DOHH2 (cell line): ENCODE data around the gene ADAMTS2.

Experiments used
- EZH2phosphoT487 ChIP-seq: fragments of 200-600 bp; sonication (generic); IDR thresholded peaks from 2 replicates; pipeline ENCODE4 v1.6.1; 2017; ENCODE audit warnings: borderline replicate concordance, mild to moderate bottlenecking, antibody characterized with exemption, low read length, moderate library complexity, mixed read lengths
- TF ChIP-seq, protein P1 (sequence below): fragments of 200-600 bp; sonication (generic); IDR thresholded peaks from one replicate; pipeline ENCODE4 v1.5.1; 2014; ENCODE audit warnings: antibody characterized with exemption, mild to moderate bottlenecking, low read depth, low read length; ENCODE audit not compliant: poor library complexity, severe bottlenecking

DNA sequence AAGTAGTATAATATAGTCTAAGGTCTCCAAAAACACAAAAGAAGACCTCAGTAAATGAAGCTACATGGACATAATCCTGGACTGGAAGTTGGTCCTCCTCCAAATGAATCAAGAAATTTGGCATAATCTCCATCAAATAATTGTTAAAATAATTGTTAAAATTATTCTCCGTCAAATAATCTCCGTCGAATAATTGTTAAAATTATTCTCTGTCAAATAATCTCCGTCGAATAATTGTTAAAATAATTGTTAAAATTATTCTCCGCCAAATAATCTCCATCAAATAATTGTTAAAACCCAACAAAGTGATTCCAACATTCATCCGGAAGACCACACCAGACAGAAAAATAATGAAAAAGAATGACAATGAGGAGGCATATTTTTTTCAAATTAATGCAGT, 130.6 kb downstream of the ADAMTS2 start:
- TF ChIP-seq, protein P1, sequence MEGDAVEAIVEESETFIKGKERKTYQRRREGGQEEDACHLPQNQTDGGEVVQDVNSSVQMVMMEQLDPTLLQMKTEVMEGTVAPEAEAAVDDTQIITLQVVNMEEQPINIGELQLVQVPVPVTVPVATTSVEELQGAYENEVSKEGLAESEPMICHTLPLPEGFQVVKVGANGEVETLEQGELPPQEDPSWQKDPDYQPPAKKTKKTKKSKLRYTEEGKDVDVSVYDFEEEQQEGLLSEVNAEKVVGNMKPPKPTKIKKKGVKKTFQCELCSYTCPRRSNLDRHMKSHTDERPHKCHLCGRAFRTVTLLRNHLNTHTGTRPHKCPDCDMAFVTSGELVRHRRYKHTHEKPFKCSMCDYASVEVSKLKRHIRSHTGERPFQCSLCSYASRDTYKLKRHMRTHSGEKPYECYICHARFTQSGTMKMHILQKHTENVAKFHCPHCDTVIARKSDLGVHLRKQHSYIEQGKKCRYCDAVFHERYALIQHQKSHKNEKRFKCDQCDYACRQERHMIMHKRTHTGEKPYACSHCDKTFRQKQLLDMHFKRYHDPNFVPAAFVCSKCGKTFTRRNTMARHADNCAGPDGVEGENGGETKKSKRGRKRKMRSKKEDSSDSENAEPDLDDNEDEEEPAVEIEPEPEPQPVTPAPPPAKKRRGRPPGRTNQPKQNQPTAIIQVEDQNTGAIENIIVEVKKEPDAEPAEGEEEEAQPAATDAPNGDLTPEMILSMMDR = no peak
- TF ChIP-seq EZH2phosphoT487 = no peak
